ENCODE data around the gene CCDC77.
"Not testable (repeated sequence)": the region's sequence is repeated elsewhere in the genome, so short reads cannot be mapped to it uniquely, and the experiment has no call there.

CCDC77 gene

DNA sequence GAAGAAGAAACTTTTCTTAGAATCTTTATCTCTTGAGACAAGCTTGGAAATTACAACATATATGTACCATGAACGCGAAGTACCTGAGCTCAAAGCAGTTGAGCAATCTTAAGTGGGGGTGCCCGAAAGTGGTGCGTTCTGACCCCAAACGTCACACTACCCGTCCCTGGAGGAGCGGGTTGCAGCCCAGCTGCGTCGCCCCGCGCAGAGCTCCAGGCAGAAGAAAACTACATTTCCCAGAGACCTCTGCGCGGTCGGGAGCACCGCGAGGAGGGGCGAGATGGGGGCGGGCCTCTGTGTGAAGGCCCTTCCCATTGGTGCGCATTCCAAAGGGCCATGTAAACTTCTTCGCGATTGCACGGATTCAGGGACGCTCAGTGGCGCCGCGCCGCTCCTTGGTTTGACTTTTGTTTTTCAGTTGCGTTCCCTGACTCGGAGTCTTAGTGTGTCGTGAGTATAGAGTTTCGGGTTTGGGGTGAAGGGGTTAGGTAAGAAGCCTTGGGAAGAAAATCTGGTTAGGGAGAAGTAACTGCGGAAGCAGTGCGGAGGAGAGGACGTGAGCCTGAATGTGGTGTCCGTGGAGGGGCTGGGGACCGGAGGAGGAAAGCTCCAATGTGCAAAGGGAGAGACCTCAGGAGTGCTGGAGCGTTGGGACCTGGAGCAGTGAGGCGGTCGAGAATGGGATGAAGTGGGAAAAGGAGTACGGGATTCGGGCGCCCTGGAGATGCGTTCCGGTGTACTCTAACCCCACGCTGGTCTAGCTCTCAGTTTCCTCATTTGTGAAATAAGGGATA, at the start of gene CCDC77:
CCDC77 (plus strand) TSS at position 410 of the 794 bp plus-strand sequence. CDS start 7,740 bp downstream, outside the sequence.
- no peak for DNase-seq

DNA sequence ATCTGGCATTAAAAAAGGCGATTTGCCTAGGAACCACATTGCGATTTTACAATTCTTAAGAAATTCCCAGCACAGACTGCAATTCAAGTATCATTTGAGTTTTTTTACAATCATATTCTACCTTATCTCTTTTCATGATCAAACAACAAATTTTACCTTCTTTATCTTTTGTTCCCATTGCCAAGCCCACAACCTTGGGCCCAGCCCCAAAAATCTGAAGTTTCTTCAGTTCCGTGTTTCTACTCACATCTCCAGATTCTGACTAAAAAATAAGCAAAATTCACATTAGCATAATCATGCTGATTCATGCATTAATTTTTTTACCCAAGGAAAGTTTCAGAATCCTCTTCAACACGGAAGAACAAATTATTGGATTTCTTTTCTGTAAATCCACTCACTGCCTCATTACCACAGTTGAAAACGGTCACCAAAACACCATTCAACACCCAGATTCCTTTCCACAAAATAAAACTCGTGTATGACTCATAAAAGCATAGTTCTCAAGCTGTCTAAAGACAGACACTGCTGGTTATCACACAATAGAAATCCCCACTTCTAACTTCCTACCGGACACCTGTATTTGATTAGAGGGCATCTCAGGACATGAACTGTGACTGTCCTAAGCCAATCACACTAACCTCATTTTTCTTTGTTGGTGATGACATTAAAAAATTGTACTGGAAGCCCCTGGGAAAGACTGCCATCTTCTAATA, 45.0 kb upstream of the CCDC77 start:
- DNase-seq: no peak

DNA sequence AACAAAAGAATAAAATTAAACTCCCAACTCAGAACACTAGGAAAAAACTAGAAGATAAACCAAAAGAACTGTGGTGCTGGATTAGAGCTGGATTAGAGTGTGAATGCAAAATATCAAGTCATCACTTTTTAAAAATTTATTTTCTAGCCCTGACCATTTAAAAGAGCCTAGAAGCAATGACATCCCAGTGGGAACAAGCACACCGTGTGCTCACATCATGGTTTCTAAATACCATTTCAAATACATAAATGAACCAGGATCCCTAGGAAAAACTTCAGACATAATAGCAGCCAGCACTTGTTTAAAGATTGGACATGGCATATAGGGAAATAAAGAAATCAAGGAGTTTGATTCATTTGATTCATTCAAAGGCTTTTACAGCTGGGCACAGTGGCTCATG, 42.4 kb upstream of the CCDC77 start:
- DNase-seq: no peak

DNA sequence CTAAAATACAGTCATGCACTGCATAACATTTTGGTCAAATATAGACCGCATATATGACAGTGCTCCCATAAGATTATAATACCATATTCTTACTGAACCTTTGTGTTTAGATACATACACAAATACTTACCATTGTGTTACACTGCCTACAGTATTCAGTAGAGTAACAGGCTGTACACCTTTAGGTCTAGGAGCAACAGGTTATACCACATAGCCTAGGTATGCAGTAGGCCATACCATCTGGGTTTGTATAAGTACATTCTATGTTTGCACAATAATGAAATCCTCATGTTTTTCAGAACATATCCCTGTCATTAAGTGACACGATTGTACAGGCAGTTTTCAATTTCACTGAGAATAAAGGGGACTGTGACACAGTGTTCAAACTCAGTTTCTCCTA, 34.6 kb upstream of the CCDC77 start:
- DNase-seq: no peak

DNA sequence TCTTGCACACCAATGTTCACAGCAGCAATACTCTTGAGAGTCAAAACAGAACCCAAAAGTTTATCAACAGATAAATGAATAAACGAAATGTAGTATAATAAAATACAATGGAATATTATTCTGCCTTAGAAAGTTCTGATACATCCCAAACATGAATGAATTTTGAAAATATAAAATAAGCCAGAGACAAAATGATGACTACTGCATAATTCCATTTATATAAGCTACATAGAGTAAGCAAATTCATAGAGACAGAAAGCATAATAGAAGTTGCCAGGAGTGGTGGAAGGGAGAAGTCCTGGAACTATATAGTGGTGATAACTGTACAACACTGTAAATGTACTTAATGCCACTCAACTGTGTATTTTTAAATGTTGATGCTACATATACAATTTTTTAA, 33.5 kb upstream of the CCDC77 start:
- DNase-seq: no peak

DNA sequence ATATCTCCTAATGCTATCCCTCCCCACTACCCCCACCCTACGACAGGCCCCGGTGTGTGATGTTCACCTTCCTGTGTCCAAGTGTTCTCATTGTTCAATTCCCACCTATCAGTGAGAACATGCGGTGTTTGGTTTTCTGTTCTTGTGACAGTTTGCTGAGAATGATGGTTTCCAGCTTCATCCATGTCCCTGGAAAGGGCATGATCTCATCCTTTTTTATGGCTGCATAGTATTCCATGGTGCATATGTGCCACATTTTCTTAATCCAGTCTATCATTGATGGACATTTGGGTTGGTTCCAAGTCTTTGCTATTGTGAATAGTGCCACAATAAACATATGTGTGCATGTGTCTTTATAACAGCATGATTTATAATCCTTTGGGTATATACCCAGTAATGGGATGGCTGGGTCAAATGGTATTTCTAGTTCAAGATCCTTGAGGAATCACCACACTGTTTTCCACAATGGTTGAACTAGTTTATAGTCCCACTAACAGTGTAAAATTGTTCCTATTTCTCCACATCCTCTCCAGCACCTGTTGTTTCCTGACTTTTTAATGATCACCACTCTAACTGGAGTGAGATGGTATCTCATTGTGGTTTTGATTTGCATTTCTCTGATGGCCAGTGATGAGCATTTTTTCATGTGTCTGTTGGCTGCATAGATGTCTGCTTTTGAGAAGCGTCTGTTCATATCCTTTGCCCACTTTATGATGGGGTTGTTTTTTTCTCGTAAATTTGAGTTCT, 30.5 kb upstream of the CCDC77 start:
- DNase-seq: not testable (repeated sequence)

DNA sequence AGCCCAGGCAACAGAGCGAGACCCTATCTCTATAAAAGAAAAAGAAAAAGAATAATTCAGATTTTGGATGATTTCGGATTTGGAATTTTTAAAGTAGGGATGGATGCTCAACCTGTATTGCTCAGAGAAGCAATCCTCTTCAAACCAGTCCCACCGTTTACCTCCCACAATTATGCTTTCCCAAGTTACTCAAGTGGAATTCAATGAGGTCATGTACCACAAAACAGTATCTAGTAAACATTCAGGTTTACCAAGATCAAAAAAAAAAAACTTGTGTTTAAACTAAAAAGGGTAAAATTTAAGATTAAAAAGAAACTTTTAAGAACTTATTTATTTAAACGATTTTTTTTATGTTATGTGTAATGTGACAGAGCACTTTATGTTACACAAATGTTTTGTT, 14.8 kb upstream of the CCDC77 start:
- DNase-seq: no peak

DNA sequence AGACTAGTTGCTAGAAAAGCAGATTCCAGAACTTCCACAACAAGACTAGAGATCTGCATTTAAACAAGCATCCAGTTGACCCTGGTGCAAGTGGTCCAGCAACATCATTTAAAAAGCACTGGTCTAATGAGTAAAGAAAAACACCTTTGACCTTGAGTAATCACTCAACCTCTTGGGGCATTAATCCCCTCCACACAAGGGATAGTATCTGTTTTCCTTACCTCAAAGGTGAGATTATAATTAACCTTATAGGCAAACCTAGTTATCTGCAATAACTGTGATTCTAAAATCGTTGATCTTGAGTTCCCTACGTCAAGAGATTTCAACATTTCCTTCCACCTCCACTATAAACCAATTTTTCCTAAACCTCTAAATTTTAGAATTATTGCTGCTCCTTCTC, 13.4 kb upstream of the CCDC77 start:
- DNase-seq: no peak

DNA sequence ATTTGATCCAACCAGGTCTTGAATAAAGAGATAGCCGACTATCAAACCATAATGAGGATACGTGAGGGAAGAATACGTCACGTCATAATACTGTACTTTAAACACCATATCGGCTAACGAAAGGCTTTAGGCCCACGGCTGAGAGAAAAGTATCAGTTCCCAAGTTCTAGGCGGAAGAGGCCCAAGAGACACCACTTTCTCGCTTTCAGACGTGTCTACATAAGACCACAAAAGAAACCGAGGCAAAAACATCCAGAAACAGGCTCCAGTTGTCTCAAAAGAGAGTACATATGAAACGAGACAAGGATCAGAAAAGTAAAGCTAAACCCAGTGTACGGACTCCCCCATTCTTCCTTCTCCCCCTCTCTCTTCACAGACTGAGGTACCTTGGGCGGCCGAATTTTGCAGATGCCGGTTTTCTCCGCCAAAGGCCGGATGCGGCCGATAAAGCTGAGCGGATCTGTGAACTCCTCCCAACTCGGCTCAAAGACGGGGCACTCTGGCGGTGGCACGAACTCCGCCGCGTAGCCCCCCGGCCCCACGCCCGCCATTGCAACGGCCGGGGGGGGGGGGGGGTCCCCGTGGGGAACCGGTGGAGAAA, 12.8 kb upstream of the CCDC77 start:
- no peak for DNase-seq

DNA sequence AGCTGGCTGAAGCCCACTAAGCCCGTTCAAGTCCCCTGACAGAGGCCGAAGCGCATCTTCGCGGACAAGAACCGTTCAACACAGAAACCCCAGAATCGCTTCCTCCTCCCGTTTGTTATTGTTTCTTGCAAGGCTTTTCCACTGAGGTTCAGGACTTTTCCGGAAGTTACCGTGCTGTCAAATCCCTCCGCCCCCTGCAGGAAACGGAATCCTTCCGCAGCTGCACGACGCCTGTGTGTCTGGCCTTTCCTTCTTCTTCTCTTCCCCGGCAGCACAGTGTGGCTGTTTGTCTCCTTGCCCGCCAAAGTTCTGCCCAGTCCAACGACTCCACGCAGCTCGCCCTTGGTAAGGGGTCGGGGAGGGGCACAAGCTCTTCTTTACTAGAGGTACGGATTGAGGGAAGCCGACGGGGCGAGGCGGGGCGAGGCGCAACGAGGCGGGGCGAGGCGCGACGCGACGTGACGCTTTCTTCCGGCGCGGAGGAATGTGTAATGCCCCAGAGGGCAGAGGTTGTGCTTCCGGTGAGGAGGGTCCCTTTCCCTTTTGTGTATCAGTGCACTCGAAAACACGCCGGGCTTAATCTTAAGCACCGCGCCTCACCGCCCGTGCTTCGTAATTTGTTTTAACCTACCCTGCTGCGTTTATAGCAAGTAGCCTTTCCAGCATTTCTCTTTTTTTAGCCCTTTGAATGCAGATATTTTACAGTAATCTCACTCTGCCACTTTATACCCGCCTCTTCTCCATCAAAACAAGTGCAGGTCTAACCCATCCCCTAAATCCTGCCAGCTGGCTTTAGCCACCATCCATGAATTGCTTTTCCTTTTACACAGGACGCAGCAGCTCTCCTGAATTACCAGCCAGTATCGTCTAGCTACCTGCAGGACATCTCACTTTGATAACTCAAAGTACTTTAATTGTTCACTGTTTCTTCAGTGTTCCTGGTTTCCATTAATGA, 12.0 kb upstream of the CCDC77 start, which contains the start of gene KDM5A:
KDM5A (minus strand) TSS at position 179 of the 955 bp plus-strand sequence. CDS start 229 bp downstream, outside the sequence.
- no peak for DNase-seq

DNA sequence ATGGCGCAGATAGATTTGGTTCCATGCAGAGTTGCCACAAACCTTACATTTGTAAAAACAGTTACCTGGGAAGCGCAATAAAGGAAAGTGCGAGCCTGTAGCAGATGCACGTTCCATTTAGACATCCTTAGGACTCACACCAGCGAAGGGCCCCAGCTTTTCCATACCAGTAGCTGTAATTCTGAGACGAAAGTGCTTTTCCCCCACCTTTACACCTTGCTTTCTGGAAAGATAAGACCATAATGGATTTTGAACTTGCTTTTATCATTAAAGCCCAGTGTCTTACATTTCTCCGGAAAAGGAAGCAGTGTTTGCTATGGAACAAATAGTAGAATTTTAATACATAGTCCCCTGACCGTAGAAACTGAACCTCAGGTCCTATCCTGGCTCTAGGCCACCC, 616 bp upstream of the CCDC77 start:
- DNase-seq: no peak

DNA sequence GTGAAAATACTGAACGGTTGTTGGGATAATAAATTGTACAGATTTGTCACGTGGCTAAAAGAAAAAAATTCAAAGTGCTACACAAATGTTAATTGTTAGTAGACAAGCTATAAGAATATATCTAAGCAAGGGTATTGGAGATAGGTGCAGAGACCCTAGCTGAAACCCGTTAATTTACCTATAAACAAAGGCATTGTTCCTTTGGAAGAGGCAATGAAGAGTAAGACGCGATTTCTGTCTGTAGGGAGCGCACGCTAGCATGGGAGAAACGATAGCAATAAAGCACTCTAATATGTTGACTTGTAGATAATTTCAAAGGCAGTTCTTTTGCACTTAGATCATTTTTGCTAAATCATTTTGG, 565 bp downstream of the CCDC77 start:
- no peak for DNase-seq

DNA sequence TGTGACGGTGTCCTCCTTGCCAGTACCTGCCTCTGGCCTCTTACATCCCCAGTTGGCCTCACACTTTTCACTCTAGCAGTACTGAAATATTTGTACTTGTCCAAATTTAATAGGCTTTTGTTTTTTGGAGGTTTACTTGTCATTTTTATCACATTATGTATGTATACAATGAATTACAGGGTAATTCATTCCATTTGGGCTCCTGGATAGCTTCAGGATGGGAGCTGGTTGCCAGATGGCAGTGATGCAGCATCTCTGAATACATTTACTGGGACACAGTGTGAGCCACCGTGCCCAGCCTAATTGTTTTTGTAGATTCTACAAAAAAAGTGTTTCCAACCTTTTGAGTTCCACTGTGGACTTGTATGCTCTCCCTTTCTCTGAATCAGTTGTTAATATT, 13.4 kb downstream of the CCDC77 start:
- no peak for DNase-seq

DNA sequence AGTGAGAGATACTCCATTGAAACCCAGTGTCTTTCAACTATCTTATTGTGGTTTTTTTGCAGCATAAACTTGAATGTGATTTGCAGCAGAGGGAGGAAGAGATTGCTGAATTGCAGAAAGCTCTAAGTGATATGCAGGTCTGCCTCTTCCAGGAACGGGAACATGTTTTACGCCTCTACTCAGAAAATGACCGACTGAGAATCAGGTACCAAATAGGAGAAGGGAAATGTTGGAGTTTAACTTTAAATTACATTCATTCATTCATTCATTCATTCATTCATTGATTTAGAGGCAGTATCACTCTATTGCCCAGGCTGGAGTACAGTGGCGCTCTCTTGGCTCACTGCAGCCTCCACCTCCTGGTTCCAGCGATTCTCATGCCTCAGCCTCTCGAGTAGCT, 17.0 kb downstream of the CCDC77 start:
- DNase-seq: no peak

DNA sequence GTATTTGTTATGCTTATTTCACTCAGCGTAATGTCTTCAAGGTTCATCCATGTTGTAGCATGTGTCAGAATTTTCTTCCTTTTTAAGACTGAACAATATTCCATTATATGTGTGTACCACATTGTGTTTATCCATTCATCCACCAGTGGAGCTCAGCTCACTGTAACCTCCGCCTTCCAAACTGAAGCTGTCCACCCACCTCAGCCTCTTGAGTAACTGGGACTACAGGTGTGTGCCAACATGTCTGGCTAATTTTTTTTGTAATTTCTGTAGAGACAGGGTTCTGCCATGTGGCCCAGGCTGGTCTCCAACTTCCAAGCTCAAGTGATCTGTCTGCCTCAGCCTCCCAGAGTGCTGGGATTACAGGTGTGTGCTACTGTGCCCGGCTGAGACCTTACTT, 21.1 kb downstream of the CCDC77 start:
- DNase-seq: no peak

DNA sequence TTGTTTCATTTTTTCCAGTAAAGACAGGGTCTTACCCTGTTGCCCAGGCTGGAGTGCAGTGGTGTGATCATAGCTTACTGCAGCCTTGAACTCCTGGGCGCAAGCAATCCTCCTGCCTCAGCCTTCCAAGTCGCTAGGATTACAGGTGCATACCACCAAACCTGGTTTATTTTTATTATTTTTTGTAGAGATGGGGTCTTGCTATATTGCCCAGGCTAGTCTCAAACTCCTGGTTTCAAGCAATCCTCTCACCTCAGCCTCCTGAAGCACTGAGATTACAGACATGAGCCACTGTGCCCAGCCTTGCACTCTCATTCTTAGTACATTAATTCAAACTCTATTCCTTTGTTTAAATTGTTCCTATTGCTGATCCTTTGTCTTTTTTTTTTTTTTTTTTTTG, 34.3 kb downstream of the CCDC77 start:
- not testable (repeated sequence) for DNase-seq

DNA sequence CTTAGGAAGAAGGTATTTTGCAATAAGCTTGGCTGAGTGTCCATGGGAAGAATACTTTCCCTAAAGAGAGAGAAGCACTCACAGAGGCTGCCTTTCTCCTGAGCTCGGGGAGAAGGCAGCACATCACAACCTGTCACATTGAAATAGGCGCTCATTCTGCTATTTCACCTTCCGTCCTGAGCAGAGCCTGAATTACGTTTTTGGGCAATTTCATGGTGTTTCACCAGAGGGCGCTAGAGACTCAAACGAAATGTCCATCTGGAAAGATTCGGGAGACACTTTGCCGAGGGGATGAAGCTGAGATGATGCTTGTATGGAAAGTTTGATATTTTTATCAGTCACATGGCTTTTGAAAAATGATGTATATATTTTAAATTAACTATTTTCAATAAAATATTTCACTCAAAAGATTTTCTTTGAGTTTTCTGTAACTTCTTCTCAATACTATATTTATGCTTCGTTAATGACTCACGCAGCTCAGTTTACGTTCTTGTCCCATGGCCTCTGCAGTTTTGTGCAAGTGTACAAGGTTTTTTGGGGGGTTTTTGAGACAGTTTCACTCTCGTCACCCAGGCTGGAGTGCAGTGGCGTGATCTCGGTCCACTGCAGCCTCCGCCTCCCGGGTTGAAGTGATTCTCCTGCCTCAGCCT, 40.9 kb downstream of the CCDC77 start:
- no peak for DNase-seq

DNA sequence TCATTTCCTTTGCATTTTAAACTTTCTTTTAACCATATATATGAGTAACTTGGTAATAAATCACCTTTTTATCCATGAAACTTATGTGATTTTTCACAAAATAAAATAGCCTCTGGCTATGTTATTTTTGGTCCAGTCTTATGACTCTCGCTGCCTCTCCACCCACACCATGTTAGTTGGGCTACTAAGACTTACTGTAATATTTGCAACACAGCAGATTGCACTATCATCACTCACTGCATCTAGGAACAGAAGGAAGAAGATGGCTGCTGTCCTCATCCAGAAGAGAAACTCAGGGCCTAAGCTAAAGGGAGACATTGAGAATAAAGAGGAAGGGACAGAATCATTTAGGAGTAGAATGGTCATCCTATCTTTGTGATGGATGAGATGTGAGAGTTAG, 45.7 kb downstream of the CCDC77 start:
- no peak for DNase-seq

DNA sequence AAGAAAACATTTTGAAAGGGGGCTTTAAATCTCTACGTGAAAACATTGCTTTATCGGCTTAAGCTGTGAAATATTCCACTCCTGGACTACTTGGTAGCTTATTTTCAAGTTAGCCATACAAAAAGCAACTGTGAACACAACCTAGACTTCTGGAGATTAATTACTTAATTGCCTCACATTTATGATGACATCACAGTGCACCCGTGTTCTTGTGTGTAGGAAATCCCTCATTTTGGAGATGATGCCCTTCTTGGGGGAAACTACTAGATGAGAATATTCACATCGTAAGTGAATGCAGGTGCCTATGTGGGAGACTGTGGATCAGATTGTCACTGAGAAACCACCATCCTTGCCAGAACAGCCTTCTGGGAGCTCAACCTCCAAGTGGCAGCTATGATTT, 47.8 kb downstream of the CCDC77 start:
- DNase-seq: no peak

DNA sequence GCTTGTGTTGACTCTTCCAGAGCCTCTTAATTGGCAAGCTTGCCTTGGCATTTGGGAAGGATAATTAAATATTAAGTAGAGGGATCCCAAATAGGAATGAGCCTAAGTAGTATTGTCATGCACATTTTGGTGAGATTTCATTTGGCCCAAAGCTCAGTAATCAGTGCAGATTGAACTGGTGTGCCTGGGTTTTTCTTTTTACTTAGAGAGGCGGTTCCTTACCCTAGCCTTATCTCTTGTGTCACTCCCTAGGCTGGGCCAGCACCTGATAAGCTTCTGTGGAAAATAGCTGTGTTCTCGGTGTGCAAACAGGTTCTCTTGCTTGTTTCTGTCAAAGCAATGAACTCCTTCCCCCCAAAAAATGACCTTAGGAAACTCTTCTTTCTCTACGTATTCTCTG, 49.0 kb downstream of the CCDC77 start:
- no peak for DNase-seq

DNA sequence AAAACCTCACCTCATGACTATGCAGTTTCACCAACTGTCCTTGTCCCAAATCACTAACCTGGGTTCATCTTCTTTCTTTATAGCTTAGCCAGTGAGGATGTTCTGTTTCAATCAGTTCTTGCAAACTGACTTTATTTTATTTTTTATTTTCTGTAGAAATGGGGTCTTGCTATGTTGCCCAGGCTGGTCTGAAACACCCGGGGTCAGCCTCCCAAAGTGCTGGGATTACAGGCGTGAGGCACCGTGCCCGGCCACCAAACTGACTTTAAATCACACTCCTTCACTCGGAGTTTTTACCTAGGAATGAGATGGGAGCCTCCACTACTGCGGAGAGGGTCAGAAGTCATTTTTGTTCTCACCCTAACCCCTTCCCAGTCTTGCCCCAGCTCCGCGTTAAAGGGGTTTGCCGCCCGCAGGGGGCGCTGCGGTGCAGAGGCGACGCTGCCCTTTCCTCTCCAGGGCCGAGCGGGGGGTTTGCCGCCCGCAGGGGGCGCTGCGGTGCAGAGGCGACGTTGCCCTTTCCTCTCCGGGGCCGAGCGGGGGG, 51.3 kb downstream of the CCDC77 start:
- no peak for DNase-seq
